GM12891 (cell line): ENCODE measurements around the gene GDF11.

ENCODE experiments used
- POLR2A ChIP-seq: IDR thresholded peaks from 2 replicates; pipeline ENCODE4 v1.6.1; 2011; ENCODE audit warnings: low read depth, low read length, control low read depth
- POLR2AphosphoS5 ChIP-seq: IDR thresholded peaks from 2 replicates; pipeline ENCODE4 v1.6.1; 2011; ENCODE audit warnings: low read depth, low read length, control low read depth
- SPI1 ChIP-seq: IDR thresholded peaks from 2 replicates; pipeline ENCODE4 v1.6.1; 2011; ENCODE audit warnings: low read depth, low read length, control low read depth

DNA sequence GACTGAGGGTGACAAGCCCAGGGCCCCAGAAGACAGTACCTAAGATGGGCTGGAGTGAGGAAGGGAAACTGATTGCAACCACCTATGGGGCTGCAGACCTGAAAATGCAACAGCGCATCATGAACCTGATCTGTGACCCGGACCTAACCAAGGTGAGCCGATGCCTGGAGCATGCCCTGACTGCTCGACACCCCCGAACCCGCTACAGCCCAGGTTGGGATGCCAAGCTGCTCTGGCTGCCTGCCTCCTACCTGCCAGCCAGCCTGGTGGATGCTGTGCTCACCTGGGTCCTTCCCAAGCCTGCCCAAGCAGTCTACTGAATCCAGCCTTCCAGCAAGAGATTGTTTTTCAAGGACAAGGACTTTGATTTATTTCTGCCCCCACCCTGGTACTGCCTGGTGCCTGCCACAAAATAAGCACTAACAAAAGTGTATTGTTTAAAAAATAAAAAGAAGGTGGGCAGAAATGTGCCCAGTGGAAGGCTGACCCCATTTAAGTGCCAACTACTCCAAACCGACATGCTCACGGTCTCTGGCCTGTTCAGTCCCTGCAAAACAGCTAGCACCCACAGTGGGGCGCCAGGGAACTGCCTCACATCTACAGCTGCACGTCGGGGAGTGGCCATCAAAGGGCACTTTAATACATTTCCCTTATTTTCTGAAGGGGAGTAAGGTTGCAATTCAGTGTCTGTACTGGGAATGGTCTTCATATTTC lies 18.5 kb upstream of the GDF11 start:
- TF ChIP-seq POLR2A (no peak), POLR2AphosphoS5 (no peak; the same call in 1 of the 2 replicates), SPI1 (no peak)
